Breast epithelium (tissue), 4 donors: ENCODE data around the gene C22orf42. TPM values are rescaled to one million over a fixed set of nuclear protein-coding genes. Genes with fewer than 3 reads are reported as not detected.

Source experiments
- DNase-seq, 2 donors: peaks; one replicate each; pipeline ENCODE4 v3.0.0-alpha.2; 2019; ENCODE audit warnings: low spot score in 2 of 2
- H3K27ac ChIP-seq, 2 donors: fragments of 200-600 bp; sonication (generic) in 1 of 2; one replicate each; pipeline ENCODE4 v1.5.1; 2016 to 2019; ENCODE audit warnings: mild to moderate bottlenecking in 1 of 2
- H3K27me3 ChIP-seq, 2 donors: fragments of 200-600 bp; sonication (generic) in 1 of 2; one replicate each; pipeline versions ENCODE4 v1.5.1 to v1.6.0; 2017 to 2019; ENCODE audit warnings: control low read depth in 1 of 2, mild to moderate bottlenecking in 1 of 2
- H3K36me3 ChIP-seq: fragments of 200-600 bp; one replicate; pipeline ENCODE4 v1.5.1; 2019
- H3K4me1 ChIP-seq, 2 donors: fragments of 200-600 bp; sonication (generic); one replicate each; pipeline ENCODE4 v1.5.1; 2016 to 2019; ENCODE audit warnings: control low read depth in 1 of 2
- H3K4me3 ChIP-seq, 3 donors: fragments of 200-600 bp; sonication (generic); 1 replicate in 2 of 3; 2 replicates in 1 of 3; pipeline ENCODE4 v1.5.1; 2016 to 2019; ENCODE audit warnings: mild to moderate bottlenecking in 3 of 3, moderate library complexity in 2 of 3
- H3K9me3 ChIP-seq, 2 donors: fragments of 200-600 bp; sonication (generic) in 1 of 2; one replicate each; pipeline ENCODE4 v1.5.1; 2016 to 2019; ENCODE audit warnings: control low read depth in 1 of 2
- CTCF ChIP-seq, 3 donors: fragments of 450-650 bp; IDR thresholded peaks; one replicate each; pipeline ENCODE4 v1.5.1; 2016 to 2017; ENCODE audit warnings: antibody characterized with exemption in 3 of 3, mild to moderate bottlenecking in 3 of 3, moderate library complexity in 3 of 3
- POLR2A ChIP-seq: fragments of 450-650 bp; IDR thresholded peaks from one replicate; pipeline ENCODE4 v1.6.1; 2016; ENCODE audit warnings: antibody characterized with exemption, mild to moderate bottlenecking, moderate library complexity
- POLR2AphosphoS5 ChIP-seq, 3 donors: sonication (generic); formaldehyde crosslinking; IDR thresholded peaks; one replicate each; pipeline ENCODE4 v1.6.1; 2017; ENCODE audit warnings: antibody characterized with exemption in 3 of 3
- intact Hi-C: fragments of 100-400 bp; cut with DNase I; formaldehyde crosslinking; loops from one replicate; pipeline ENCODE4 v1.15.1; 2023; ENCODE audit warnings: low total_unique reads
- total RNA-seq, 3 donors: library from RNA; depleted of rRNA; stranded (reverse); fragments of >200 nt; gene quantifications; one replicate each; pipeline ENCODE4 v1.1.0, GENCODE V29; 2016

C22orf42 gene
- total RNA-seq, 3 donors from 2014 or later: not detected

DNA sequence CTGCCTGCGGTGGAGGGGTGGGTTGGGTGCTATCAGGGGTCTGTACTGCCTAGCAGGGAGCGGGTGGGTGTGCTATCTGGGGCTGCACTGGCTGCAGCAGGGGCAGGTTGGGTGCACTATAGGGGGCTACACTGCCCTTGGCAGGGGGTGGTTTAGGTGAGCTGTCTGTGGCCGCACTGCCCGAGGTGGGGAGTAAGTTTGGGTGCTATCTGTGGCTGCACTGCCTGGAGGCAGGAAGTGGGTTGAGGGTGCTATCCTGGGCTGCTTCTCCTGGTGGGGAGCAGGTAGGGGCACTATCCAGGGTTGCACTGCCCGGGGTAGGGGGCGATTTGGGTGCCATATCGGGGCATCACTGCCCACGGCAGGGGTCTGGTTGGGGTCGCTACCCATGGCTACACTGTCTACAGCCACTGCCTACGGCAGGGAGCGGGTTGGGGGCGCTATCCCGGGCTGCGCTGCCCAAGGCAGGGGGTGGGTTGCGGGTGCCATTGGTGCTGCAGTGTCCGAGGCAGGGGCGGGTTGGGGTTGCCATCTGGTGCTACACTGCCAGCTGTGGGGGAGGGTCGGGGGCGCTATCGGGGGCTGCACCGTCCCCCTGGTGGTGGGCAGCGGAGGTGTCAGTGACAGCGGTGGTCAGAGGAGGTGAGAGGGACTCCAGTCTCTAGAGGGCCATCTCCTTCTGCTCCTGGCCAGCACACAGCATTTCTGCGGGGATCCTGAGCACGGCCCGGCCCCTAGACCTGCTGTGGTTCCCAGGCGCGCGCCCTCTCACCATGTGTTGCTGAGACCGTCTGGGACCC, 47.1 kb upstream of the C22orf42 start:
- no peaks in the 10 kb centered on the region for H3K36me3 ChIP-seq
- no peak for DNase-seq
- no peak overlapping the region for H3K27ac ChIP-seq
- no peak for TF ChIP-seq CTCF (IDR thresholded peaks at IDR 0.05)
- no peak for TF ChIP-seq POLR2A
- TF ChIP-seq POLR2AphosphoS5 (IDR thresholded peaks at IDR 0.05): no peak
- intact Hi-C loops: no loop called here
- H3K9me3 ChIP-seq: no peaks in the 10 kb centered on the region
- H3K4me3 ChIP-seq: no peak overlapping the region
- peaks cover 0 to 2% of the 10 kb centered on the region in 2 donors for H3K4me1 ChIP-seq
- H3K27me3 ChIP-seq: peaks cover 0 to 39% of the 10 kb centered on the region in 2 donors

- intact Hi-C loops: no loop called here
- H3K4me3 ChIP-seq: peak within 1 kb of the TSS in 2 of 3 donors; percentile 28 to 48
Observed at GRCh38 chr22:32204856-32205722, 46.0 kb upstream of the C22orf42 start, which contains the start of gene RFPL2. RFPL2 (minus strand) TSS chr22:32205073; CDS start chr22:32202451, 2,622 bp downstream.

DNA sequence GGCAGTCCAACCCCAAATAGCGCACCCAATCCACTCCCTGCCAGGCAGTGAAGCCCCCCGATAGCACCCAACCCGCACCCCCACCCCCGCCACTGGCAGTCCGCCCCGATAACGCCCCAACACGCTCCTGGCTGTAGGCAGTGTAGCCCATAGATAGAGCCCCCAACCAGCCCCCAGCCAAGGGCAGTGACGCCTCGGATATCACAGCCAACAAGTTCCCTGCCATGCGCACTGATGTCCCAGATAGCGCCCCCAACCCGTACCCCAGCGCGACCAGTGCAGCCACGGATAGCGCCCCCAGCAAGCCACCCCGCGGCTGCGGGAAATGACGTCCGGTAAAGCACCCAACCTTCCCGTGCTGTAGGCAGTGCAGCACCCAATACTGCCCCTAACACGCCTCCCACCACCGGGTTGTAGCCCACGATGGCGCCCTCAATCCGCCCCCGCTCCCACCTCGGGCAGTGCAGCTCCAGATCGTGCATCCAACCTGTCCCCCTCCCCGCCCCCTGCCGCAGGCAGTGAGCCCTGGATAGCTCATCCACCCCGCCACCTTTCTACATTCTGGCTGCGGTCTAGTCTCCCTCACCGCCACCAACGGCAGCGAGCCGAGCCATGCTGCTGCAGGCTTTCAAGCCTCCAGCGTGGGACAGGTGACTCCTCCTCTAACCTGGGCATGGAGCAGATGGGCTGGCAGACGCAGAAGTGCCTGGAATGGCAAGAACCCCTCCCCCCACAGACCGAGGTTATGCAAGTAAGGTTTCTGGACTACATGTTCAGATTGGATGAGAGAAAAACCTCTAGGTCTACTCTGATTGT, 45.1 kb upstream of the C22orf42 start:
- Histone ChIP-seq H3K27me3 (peaks cover 0 to 39% of the 10 kb centered on the region in 2 donors), H3K4me3 (peak overlapping the region in 2 of 3 donors; percentile 28 to 48), H3K9me3 (no peaks in the 10 kb centered on the region), H3K4me1 (peaks cover 0 to 2% of the 10 kb centered on the region in 2 donors), H3K36me3 (no peaks in the 10 kb centered on the region), H3K27ac (no peak overlapping the region)
- DNase-seq: no peak
- TF ChIP-seq POLR2A (no peak), POLR2AphosphoS5 (IDR thresholded peaks at IDR 0.05) (no peak), CTCF (IDR thresholded peaks at IDR 0.05) (no peak)
- intact Hi-C loops: no loop called here

More at GRCh38 chr22:32204856-32205722, 46.0 kb upstream of the C22orf42 start, which contains the start of gene RFPL2:
- Histone ChIP-seq H3K9me3 (no peaks in the 10 kb centered on the region), H3K27ac (no peak within 1 kb of the TSS), H3K36me3 (no peaks in the 10 kb centered on the region), H3K4me1 (peaks cover 0 to 2% of the 10 kb centered on the region in 2 donors), H3K27me3 (peaks cover 0 to 39% of the 10 kb centered on the region in 2 donors)
- no peak for TF ChIP-seq POLR2A
- TF ChIP-seq CTCF (IDR thresholded peaks at IDR 0.05): no peak
- TF ChIP-seq POLR2AphosphoS5 (IDR thresholded peaks at IDR 0.05): no peak
- no peak for DNase-seq

DNA sequence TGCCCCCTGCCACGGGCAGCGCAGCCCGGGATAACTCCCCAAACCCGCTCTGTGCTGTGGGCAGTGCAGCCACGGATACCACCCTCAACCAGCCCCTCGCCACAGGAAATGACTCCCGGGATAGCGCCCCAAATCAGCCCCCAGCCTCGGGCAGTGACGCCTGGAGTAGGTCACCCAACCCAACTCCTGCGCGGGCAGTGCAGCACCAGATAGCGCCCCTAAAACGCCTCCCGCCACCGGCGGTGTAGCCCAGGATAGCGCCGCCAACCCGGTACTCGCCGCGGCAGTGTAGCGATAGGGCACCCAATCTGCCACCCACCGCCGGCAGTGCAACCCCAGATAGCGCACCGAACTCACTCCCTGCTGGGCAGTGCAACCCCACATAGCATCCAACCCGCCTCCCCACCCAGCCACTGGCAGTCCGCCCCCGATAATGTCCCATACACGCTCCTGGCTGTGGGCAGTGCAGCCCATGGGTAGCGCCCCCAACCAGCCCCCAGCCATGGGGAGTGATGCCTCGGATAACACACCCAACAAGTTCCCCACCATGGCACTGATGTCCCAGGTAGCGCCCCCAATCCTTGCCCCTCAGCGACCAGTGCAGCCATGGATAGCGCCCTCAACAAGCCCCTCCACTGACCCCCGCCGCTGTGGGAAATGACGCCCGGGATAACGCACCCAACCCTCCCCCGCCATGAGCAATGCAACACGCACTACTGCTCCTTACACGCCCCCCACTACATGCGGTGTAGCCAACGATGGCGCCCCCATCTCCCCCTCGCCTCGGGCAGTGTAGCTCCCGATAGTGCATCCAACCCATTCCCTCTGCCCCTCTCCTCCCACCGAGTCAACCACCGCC, 44.3 kb upstream of the C22orf42 start:
- DNase-seq: no peak
- intact Hi-C loops: no loop called here
- no peaks in the 10 kb centered on the region for H3K36me3 ChIP-seq
- H3K27me3 ChIP-seq: peaks cover 0 to 39% of the 10 kb centered on the region in 2 donors
- H3K4me1 ChIP-seq: peaks cover 0 to 2% of the 10 kb centered on the region in 2 donors
- H3K9me3 ChIP-seq: no peaks in the 10 kb centered on the region
- no peak for TF ChIP-seq POLR2A
- H3K4me3 ChIP-seq: peak overlapping the region in 2 of 3 donors; percentile 23 to 54
- H3K27ac ChIP-seq: no peak overlapping the region
